Measurements from ENCODE around the gene ALOX12B.
A peak's percentile ranks its signal among the peaks of the same experiment; 100 is the strongest.

Gene ALOX12B

GRCh38 chr17:8119581-8120519 is 32.3 kb upstream of the ALOX12B start:
- TF ChIP-seq CTCF (IDR thresholded peaks at IDR 0.05; ENCODE audit: low read depth, low read length, missing control alignments) = no peak
- H3K4me3 ChIP-seq (ENCODE audit: low read depth, low read length) = peak overlapping the region; percentile 66
- in situ Hi-C loops (cut with HindIII; ENCODE audit: low pct_ligation_motif_present, low sequenced_read_pairs) = loop anchor here (10.0 kb wide), 1 partner anchor 65 kb away; no protein-coding TSS in a partner anchor
- peaks cover 11% of the 10 kb centered on the region for H3K27me3 ChIP-seq (replicated peaks)
- H3K36me3 ChIP-seq (replicated peaks) = no peaks in the 10 kb centered on the region
- DNase-seq = peak; percentile 89
- H3K27ac ChIP-seq = no peak overlapping the region

- Histone ChIP-seq H3K27me3 (replicated peaks) (peaks cover 11% of the 10 kb centered on the region), H3K36me3 (replicated peaks) (no peaks in the 10 kb centered on the region), H3K27ac (no peak overlapping the region), H3K4me3 (ENCODE audit: low read depth, low read length) (peak overlapping the region; percentile 65)
- in situ Hi-C loops (cut with HindIII; ENCODE audit: low pct_ligation_motif_present, low sequenced_read_pairs) = loop anchor here (10.0 kb wide), 1 partner anchor 64 kb away; no protein-coding TSS in a partner anchor
- peak; percentile 85 for DNase-seq
- peak; percentile 94 for TF ChIP-seq CTCF (IDR thresholded peaks at IDR 0.05; ENCODE audit: low read depth, low read length, missing control alignments)
Measured at GRCh38 chr17:8118769-8119580, 31.5 kb upstream of the ALOX12B start.

- DNase-seq = peak; percentile 59
- no peak for TF ChIP-seq CTCF (IDR thresholded peaks at IDR 0.05; ENCODE audit: low read depth, low read length, missing control alignments)
- in situ Hi-C loops (cut with HindIII; ENCODE audit: low pct_ligation_motif_present, low sequenced_read_pairs) = loop anchor here (10.0 kb wide), 1 partner anchor 63 kb away; no protein-coding TSS in a partner anchor
- peak within 1 kb of the TSS; percentile 65 for H3K4me3 ChIP-seq (ENCODE audit: low read depth, low read length)
- peaks cover 11% of the 10 kb centered on the region for H3K27me3 ChIP-seq (replicated peaks)
- no peak within 1 kb of the TSS for H3K27ac ChIP-seq
- H3K36me3 ChIP-seq (replicated peaks) = no peaks in the 10 kb centered on the region
Measured at GRCh38 chr17:8117980-8118768, 30.7 kb upstream of the ALOX12B start, which contains the start of gene ALOXE3. ALOXE3 (minus strand) TSS chr17:8118514; CDS start chr17:8117990, 524 bp downstream.

- H3K36me3 ChIP-seq (replicated peaks) = no peaks in the 10 kb centered on the region
- DNase-seq = no peak
Measured at GRCh38 chr17:8117367-8117979, 30.0 kb upstream of the ALOX12B start.

More at GRCh38 chr17:8117367-8117979, 30.0 kb upstream of the ALOX12B start:
- Histone ChIP-seq H3K27me3 (replicated peaks) (peaks cover 14% of the 10 kb centered on the region), H3K27ac (no peak overlapping the region), H3K4me3 (ENCODE audit: low read depth, low read length) (peak overlapping the region; percentile 65)
- TF ChIP-seq CTCF (IDR thresholded peaks at IDR 0.05; ENCODE audit: low read depth, low read length, missing control alignments) = no peak
- in situ Hi-C loops (cut with HindIII; ENCODE audit: low pct_ligation_motif_present, low sequenced_read_pairs) = loop anchor here (10.0 kb wide), 1 partner anchor 63 kb away; no protein-coding TSS in a partner anchor

All from brain microvascular endothelial cell (primary cell).